ENCODE data around the gene DNAH2. TPM values are rescaled to one million over a fixed set of nuclear protein-coding genes. Genes with fewer than 3 reads are reported as not detected.

The DNAH2 gene
- total and polyA plus RNA-seq, 9 of the 15 experiments (the other 6 are each of a cell fraction or from before 2014, with no cell fraction given) = 0.03 TPM; not detected in 8

- TF ChIP-seq SIX5 (IDR thresholded peaks at IDR 0.05; ENCODE audit: borderline replicate concordance in 1 of 2, insufficient read depth in 1 of 2, low read depth in 1 of 2, low read length in 2 of 2) = peak; percentile 21 to 40; a peak in 2 of 4 replicates
- TF ChIP-seq CTBP1 (IDR thresholded peaks at IDR 0.05; ENCODE audit: borderline replicate concordance) = no peak
- TF ChIP-seq MTA2 (IDR thresholded peaks at IDR 0.05; ENCODE audit: low read depth) = no peak
- peak; percentile 66 for TF ChIP-seq POLR2B (IDR thresholded peaks at IDR 0.05; ENCODE audit: low read depth, partially characterized antibody)
- 0 out of 6 replicates have a peak, but pooled peaks of 1 of the 3 experiments have one; percentile 0 for TF ChIP-seq CTCF (IDR thresholded peaks at IDR 0.05 in 2 of 3, conservative IDR thresholded peaks at IDR 0.05 in 1 of 3; ENCODE audit: insufficient read depth in 2 of 3, low read depth in 1 of 3, low read length in 3 of 3)
- TF ChIP-seq GABPA (tag; conservative IDR thresholded peaks at IDR 0.05; ENCODE audit: low read depth) = peak; percentile 41; the same call in 1 of the 2 replicates
- TF ChIP-seq MTA3 (IDR thresholded peaks at IDR 0.05; ENCODE audit: borderline replicate concordance) = peak; percentile 98
- no peak for TF ChIP-seq ZNF764 (CRISPR knock-in tag; IDR thresholded peaks at IDR 0.05; ENCODE audit: low read depth)
- TF ChIP-seq RBBP5 (IDR thresholded peaks at IDR 0.05; ENCODE audit: borderline replicate concordance, insufficient read depth, low read length, poor library complexity, severe bottlenecking) = no peak
- TF ChIP-seq KDM4B (IDR thresholded peaks at IDR 0.05; ENCODE audit: borderline replicate concordance in 2 of 2, low read depth in 1 of 2) = no peak
- TF ChIP-seq FOXO4 (CRISPR knock-in tag; IDR thresholded peaks at IDR 0.05) = no peak
- no peak for TF ChIP-seq LEF1 (IDR thresholded peaks at IDR 0.05)
- 0 out of 2 replicates have a peak, but pooled peaks have one; percentile 27 for TF ChIP-seq ZFP91 (CRISPR knock-in tag; IDR thresholded peaks at IDR 0.05)
- TF ChIP-seq SETDB1 (IDR thresholded peaks at IDR 0.05; ENCODE audit: low read length) = no peak
- no peak for TF ChIP-seq PRDM10 (IDR thresholded peaks at IDR 0.05; ENCODE audit: partially characterized antibody)
- no peak for TF ChIP-seq TCF7L2 (IDR thresholded peaks at IDR 0.05; ENCODE audit: low read depth, low read length)
- TF ChIP-seq MAZ (CRISPR knock-in tag; conservative IDR thresholded peaks at IDR 0.05 in 1 of 2, IDR thresholded peaks at IDR 0.05 in 1 of 2) = no peak
Observed at GRCh38 chr17:7857713-7858521, 140.4 kb downstream of the DNAH2 start, which contains the start of gene CYB5D1 (continued).

All from K562 (cell line).